H1 (cell line): Measurements from ENCODE around the gene MZT1.

Experiments used
- CHD7 ChIP-seq: fragments of 300-600 bp; sonication (generic); IDR thresholded peaks from 2 replicates; pipeline ENCODE4 v1.7.1; 2012; ENCODE audit warnings: low read length, moderate library complexity, mild to moderate bottlenecking, inconsistent platforms; ENCODE audit not compliant: insufficient replicate concordance
- CTCF ChIP-seq, 3 experiments: IDR thresholded peaks; 1 replicate in 2 of 3; 2 replicates in 1 of 3; pipeline versions ENCODE4 v1.5.1 to v1.6.1; 2011; ENCODE audit warnings: low read length in 3 of 3, mild to moderate bottlenecking in 3 of 3, inconsistent platforms in 2 of 3, low read depth in 1 of 3, moderate library complexity in 1 of 3; ENCODE audit not compliant: insufficient read depth in 1 of 3; ENCODE audit errors: control extremely low read depth in 1 of 3
- EP300 ChIP-seq, 2 experiments: IDR thresholded peaks; 1 replicate in 1 of 2; 2 replicates in 1 of 2; pipeline ENCODE4 v1.6.1; 2011 to 2012; ENCODE audit warnings: low read depth in 2 of 2, low read length in 2 of 2, mild to moderate bottlenecking in 2 of 2, borderline replicate concordance in 1 of 2, inconsistent platforms in 1 of 2, moderate library complexity in 1 of 2
- FOSL1 ChIP-seq: IDR thresholded peaks from 2 replicates; pipeline ENCODE4 v1.6.1; 2011; ENCODE audit warnings: mild to moderate bottlenecking, low read depth, low read length, moderate library complexity; ENCODE audit not compliant: insufficient read depth
- MAX ChIP-seq: IDR thresholded peaks from 2 replicates; pipeline ENCODE4 v1.6.1; 2012; ENCODE audit warnings: inconsistent platforms
- POLR2A ChIP-seq, 2 experiments: IDR thresholded peaks; 1 replicate in 1 of 2; 2 replicates in 1 of 2; pipeline ENCODE4 v1.6.1; 2011; ENCODE audit warnings: low read depth in 2 of 2, low read length in 2 of 2, mild to moderate bottlenecking in 2 of 2; ENCODE audit errors: control extremely low read depth in 1 of 2
- POLR2AphosphoS5 ChIP-seq: IDR thresholded peaks from 2 replicates; pipeline ENCODE4 v1.6.1; 2011; ENCODE audit warnings: low read depth, low read length
- RXRA ChIP-seq: IDR thresholded peaks from 2 replicates; pipeline ENCODE4 v1.6.1; 2011; ENCODE audit warnings: low read depth, mild to moderate bottlenecking, low read length, moderate library complexity; ENCODE audit not compliant: insufficient read depth
- SP4 ChIP-seq: IDR thresholded peaks from 2 replicates; pipeline ENCODE4 v1.6.1; 2012; ENCODE audit warnings: low read length, inconsistent platforms
- TAF1 ChIP-seq: IDR thresholded peaks from 2 replicates; pipeline ENCODE4 v1.6.1; 2011; ENCODE audit warnings: mild to moderate bottlenecking, low read depth, low read length

DNA sequence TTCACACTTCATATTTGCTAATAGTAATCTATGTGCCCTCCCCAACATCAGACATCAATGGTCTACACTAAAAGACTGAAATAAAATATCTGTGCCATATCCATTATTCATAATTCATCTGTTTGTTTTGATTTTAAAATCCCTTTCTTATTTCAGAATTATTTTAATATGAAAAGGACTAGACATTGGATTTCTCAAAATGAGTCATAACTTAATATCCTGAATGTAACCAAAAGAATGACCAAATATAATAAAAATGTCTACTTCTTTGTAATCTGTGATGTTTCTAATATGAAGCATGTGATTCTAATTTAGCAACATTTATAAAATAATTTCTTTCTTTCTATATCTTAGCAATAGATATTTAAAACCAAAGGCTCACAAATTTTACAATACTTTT lies 64.9 kb downstream of the MZT1 start:
- no peak for TF ChIP-seq FOSL1
- TF ChIP-seq CTCF (IDR thresholded peaks at IDR 0.05; ENCODE audit: control extremely low read depth in 1 of 3, insufficient read depth in 1 of 3, low read depth in 1 of 3, low read length in 3 of 3) = no peak
- TF ChIP-seq RXRA = no peak
- TF ChIP-seq POLR2AphosphoS5 = no peak
- no peak for TF ChIP-seq TAF1
- no peak for TF ChIP-seq POLR2A (IDR thresholded peaks at IDR 0.05; ENCODE audit: control extremely low read depth in 1 of 2, low read depth in 2 of 2, low read length in 2 of 2)
- TF ChIP-seq CHD7 = no peak
- TF ChIP-seq SP4 = no peak
- no peak for TF ChIP-seq MAX
- TF ChIP-seq EP300 (IDR thresholded peaks at IDR 0.05; ENCODE audit: borderline replicate concordance in 1 of 2, low read depth in 2 of 2, low read length in 2 of 2) = no peak
